Breast epithelium (tissue), 3 donors: ENCODE results near the gene FRG1.
"Not testable (repeated sequence)": the region's sequence is repeated elsewhere in the genome, so short reads cannot be mapped to it uniquely, and the experiment has no call there.

Source experiments
- CTCF ChIP-seq, 3 donors: fragments of 450-650 bp; IDR thresholded peaks; one replicate each; pipeline ENCODE4 v1.5.1; 2016 to 2017; ENCODE audit warnings: antibody characterized with exemption in 3 of 3, mild to moderate bottlenecking in 3 of 3, moderate library complexity in 3 of 3
- POLR2A ChIP-seq: fragments of 450-650 bp; IDR thresholded peaks from one replicate; pipeline ENCODE4 v1.6.1; 2016; ENCODE audit warnings: antibody characterized with exemption, mild to moderate bottlenecking, moderate library complexity
- POLR2AphosphoS5 ChIP-seq, 3 donors: sonication (generic); formaldehyde crosslinking; IDR thresholded peaks; one replicate each; pipeline ENCODE4 v1.6.1; 2017; ENCODE audit warnings: antibody characterized with exemption in 3 of 3

- TF ChIP-seq CTCF (IDR thresholded peaks at IDR 0.05); POLR2A; POLR2AphosphoS5 (IDR thresholded peaks at IDR 0.05): not testable (repeated sequence)
Measured at GRCh38 chr4:189942412-189942811, 1.7 kb downstream of the FRG1 start.
